ENCODE results near the gene CWC27. TPM values are rescaled to one million over a fixed set of nuclear protein-coding genes. Genes with fewer than 3 reads are reported as not detected.
A peak's percentile ranks its signal among the peaks of the same experiment; 100 is the strongest.

The CWC27 gene
- polyA plus RNA-seq, 2 of the 4 experiments (the other 2 are of a cell fraction) = 24.1 to 48.5 TPM

GRCh38 chr5:65035211-65036206 is 266.8 kb downstream of the CWC27 start (continued):
- TF ChIP-seq CHD4 (IDR thresholded peaks at IDR 0.05; ENCODE audit: borderline replicate concordance) = no peak
- TF ChIP-seq CBX2 (IDR thresholded peaks at IDR 0.05; ENCODE audit: borderline replicate concordance, low read depth) = no peak
- peak; percentile 74 for TF ChIP-seq MAX (IDR thresholded peaks at IDR 0.05)
- no peak for TF ChIP-seq ZC3H11A (IDR thresholded peaks at IDR 0.05)
- no peak for TF ChIP-seq NR3C1 (IDR thresholded peaks at IDR 0.05)
- TF ChIP-seq MAZ (IDR thresholded peaks at IDR 0.05; ENCODE audit: borderline replicate concordance, low read depth, low read length) = no peak
- peak; percentile 14; the same call in 1 of the 2 replicates for TF ChIP-seq REST (IDR thresholded peaks at IDR 0.05)
- TF ChIP-seq TFCP2L1 (CRISPR knock-in tag; IDR thresholded peaks at IDR 0.05) = no peak
- TF ChIP-seq ESRRA (IDR thresholded peaks at IDR 0.05; ENCODE audit: borderline replicate concordance, low read length) = no peak
- no peak for TF ChIP-seq RCOR1 (IDR thresholded peaks at IDR 0.05; ENCODE audit: low read depth, low read length)
- TF ChIP-seq ZSCAN20 (CRISPR knock-in tag; IDR thresholded peaks at IDR 0.05) = no peak
- peak; percentile 63 for TF ChIP-seq POLR2A (IDR thresholded peaks at IDR 0.05; ENCODE audit: low read length)
- TF ChIP-seq ELK1 (IDR thresholded peaks at IDR 0.05; ENCODE audit: low read depth, low read length) = no peak
- TF ChIP-seq MYC (IDR thresholded peaks at IDR 0.05; ENCODE audit: borderline replicate concordance, low read length) = no peak
- TF ChIP-seq HOXB13 (CRISPR knock-in tag; IDR thresholded peaks at IDR 0.05; ENCODE audit: low read depth) = no peak
- no peak for TF ChIP-seq KDM1A (IDR thresholded peaks at IDR 0.05; ENCODE audit: low read depth)
- no peak for TF ChIP-seq EP300 (IDR thresholded peaks at IDR 0.05)
- no peak for TF ChIP-seq FOSL2 (IDR thresholded peaks at IDR 0.05)
- peak; percentile 93 for TF ChIP-seq FOSL2 (CRISPR knock-in tag; IDR thresholded peaks at IDR 0.05)
- no peak for TF ChIP-seq SREBF2 (IDR thresholded peaks at IDR 0.05)
- no peak for TF ChIP-seq HOXA7 (CRISPR knock-in tag; IDR thresholded peaks at IDR 0.05)
- TF ChIP-seq GATA3 (IDR thresholded peaks at IDR 0.05; ENCODE audit: borderline replicate concordance) = no peak; the same call in 1 of the 2 replicates
- TF ChIP-seq NPAS2 (CRISPR knock-in tag; IDR thresholded peaks at IDR 0.05; ENCODE audit: borderline replicate concordance) = no peak
- TF ChIP-seq BCL3 (IDR thresholded peaks at IDR 0.05) = peak; percentile 54; the same call in 1 of the 3 replicates
- TF ChIP-seq ATOH8 (CRISPR knock-in tag; IDR thresholded peaks at IDR 0.05; ENCODE audit: low read depth) = 0 out of 2 replicates have a peak, but pooled peaks have one; percentile 20
- peak; percentile 20; the same call in 1 of the 2 replicates for TF ChIP-seq EHF (CRISPR knock-in tag; IDR thresholded peaks at IDR 0.05)
- TF ChIP-seq HES2 (IDR thresholded peaks at IDR 0.05) = no peak
- TF ChIP-seq HOXB5 (CRISPR knock-in tag; IDR thresholded peaks at IDR 0.05) = no peak; the same call in 1 of the 2 replicates
- TF ChIP-seq POLR2AphosphoS2 (conservative IDR thresholded peaks at IDR 0.05; ENCODE audit: low read length) = no peak
- no peak for TF ChIP-seq FOXS1 (CRISPR knock-in tag; IDR thresholded peaks at IDR 0.05)
